H1 (cell line): Measurements from ENCODE around the gene HGFAC. TPM values are rescaled to one million over a fixed set of nuclear protein-coding genes. Genes with fewer than 3 reads are reported as not detected.
A peak's percentile ranks its signal among the peaks of the same experiment; 100 is the strongest.

Experiments
- CTCF ChIA-PET: fragments of 300-600 bp; sonication (Branson Sonifier 250); formaldehyde crosslinking; loops from one replicate; lab custom pipeline; 2021; ENCODE audit not compliant: partially characterized antibody; lab: Charles Lee
- POLR2A ChIA-PET: fragments of 300-600 bp; sonication (Branson Sonifier 250); formaldehyde crosslinking; loops from one replicate; lab custom pipeline; 2021; ENCODE audit warnings: inconsistent platforms; ENCODE audit not compliant: partially characterized antibody; lab: Charles Lee
- DNase-seq, 2 experiments: peaks; one replicate each; pipeline versions ENCODE4 v3.0.0 to v3.0.0-alpha.2; 2010 to 2022; ENCODE audit warnings: low spot score in 2 of 2, low read depth in 1 of 2, mixed read lengths in 1 of 2
- FAIRE-seq: peaks from 2 replicates; lab custom pipeline; 2011; peaks lifted over from hg19 to GRCh38; lab: Jason Lieb, UNC
- H2AFZ ChIP-seq: 2 replicates; pipeline ENCODE4 v1.8.1; 2012; ENCODE audit warnings: low read length, inconsistent platforms
- H2AK5ac ChIP-seq: 2 replicates; pipeline ENCODE4 v1.6.1; 2013; ENCODE audit warnings: low read depth, low read length
- H2BK120ac ChIP-seq: replicated peaks from 2 replicates; pipeline ENCODE3; 2013; ENCODE audit warnings: low read depth, low read length, inconsistent platforms
- H2BK12ac ChIP-seq: 2 replicates; pipeline ENCODE4 v1.6.1; 2013; ENCODE audit warnings: low read depth, low read length
- H2BK15ac ChIP-seq: 2 replicates; pipeline ENCODE4 v1.6.1; 2013; ENCODE audit warnings: low read length
- H2BK20ac ChIP-seq: 2 replicates; pipeline ENCODE4 v1.6.1; 2013; ENCODE audit warnings: low read length
- H2BK5ac ChIP-seq: 2 replicates; pipeline ENCODE4 v1.6.1; 2013; ENCODE audit warnings: low read depth, low read length
- H3K14ac ChIP-seq: 2 replicates; pipeline ENCODE4 v1.6.1; 2013; ENCODE audit warnings: inconsistent platforms; ENCODE audit not compliant: insufficient read length
- H3K18ac ChIP-seq: 2 replicates; pipeline ENCODE4 v1.6.1; 2013; ENCODE audit warnings: low read length; ENCODE audit errors: extremely low read depth
- H3K23ac ChIP-seq: 2 replicates; pipeline ENCODE4 v1.6.1; 2013; ENCODE audit warnings: inconsistent platforms; ENCODE audit not compliant: insufficient read length
- H3K23me2 ChIP-seq: 2 replicates; pipeline ENCODE4 v1.6.1; 2013; ENCODE audit warnings: low read depth, low read length
- H3K27ac ChIP-seq: 2 replicates; pipeline ENCODE4 v1.6.1; 2011; ENCODE audit warnings: low read depth, low read length, inconsistent platforms
- H3K27me3 ChIP-seq, 4 experiments: replicated peaks in 1 of 4; 1 replicate in 1 of 4; 2 replicates in 3 of 4; pipeline versions ENCODE4 v1.6.1 to v1.8.1; 2011 to 2013; ENCODE audit warnings: low read length in 3 of 4, mild to moderate bottlenecking in 3 of 4, inconsistent platforms in 2 of 4, mixed read lengths in 2 of 4, moderate library complexity in 1 of 4; ENCODE audit not compliant: control insufficient read depth in 3 of 4, insufficient read depth in 3 of 4; ENCODE audit errors: extremely low read depth in 1 of 4
- H3K36me3 ChIP-seq, 4 experiments: 2 replicates each; pipeline versions ENCODE4 v1.6.1 to v1.8.1; 2011 to 2013; ENCODE audit warnings: mild to moderate bottlenecking in 4 of 4, low read length in 3 of 4, moderate library complexity in 2 of 4, control low read depth in 1 of 4, inconsistent platforms in 1 of 4; ENCODE audit not compliant: insufficient read depth in 4 of 4, control insufficient read depth in 2 of 4
- H3K4ac ChIP-seq: replicated peaks from 2 replicates; pipeline ENCODE3; 2013; ENCODE audit warnings: low read length, low read depth, mixed read lengths, inconsistent platforms; ENCODE audit not compliant: insufficient read length
- H3K4me1 ChIP-seq, 4 experiments: replicated peaks in 1 of 4; 1 replicate in 1 of 4; 2 replicates in 3 of 4; pipeline versions ENCODE4 v1.6.1 to v1.8.1; 2011 to 2013; ENCODE audit warnings: low read length in 3 of 4, inconsistent platforms in 2 of 4, mixed read lengths in 1 of 4; ENCODE audit not compliant: insufficient read depth in 4 of 4, control insufficient read depth in 3 of 4
- H3K4me2 ChIP-seq, 2 experiments: 2 replicates each; pipeline versions ENCODE4 v1.6.1 to v1.8.1; 2011 to 2013; ENCODE audit warnings: low read depth in 2 of 2, low read length in 2 of 2, control low read depth in 1 of 2, inconsistent platforms in 1 of 2, mild to moderate bottlenecking in 1 of 2; ENCODE audit not compliant: insufficient read depth in 1 of 2
- H3K4me3 ChIP-seq, 4 experiments: fragments of 200-600, 300-600 bp in 1 of 4; sonication (generic), shearing (Covaris generic), sonication (Bioruptor Twin) in 1 of 4; 2 replicates each; pipeline versions ENCODE4 v1.5.1 to v1.8.1; 2011 to 2016; ENCODE audit warnings: low read length in 4 of 4, low read depth in 3 of 4, control low read depth in 2 of 4, inconsistent platforms in 2 of 4, mild to moderate bottlenecking in 2 of 4, mixed read lengths in 1 of 4, moderate library complexity in 1 of 4; ENCODE audit not compliant: insufficient read depth in 2 of 4; ENCODE audit errors: extremely low read depth in 1 of 4
- H3K56ac ChIP-seq: replicated peaks from 2 replicates; pipeline ENCODE3; 2013; ENCODE audit warnings: low read depth, mild to moderate bottlenecking, mixed read lengths, low read length, inconsistent platforms; ENCODE audit not compliant: insufficient read length
- H3K79me1 ChIP-seq: 2 replicates; pipeline ENCODE4 v1.6.1; 2013; ENCODE audit warnings: low read depth, low read length, control low read depth
- H3K79me2 ChIP-seq, 2 experiments: 2 replicates each; pipeline versions ENCODE4 v1.6.1 to v1.8.1; 2012 to 2013; ENCODE audit warnings: low read length in 2 of 2, mild to moderate bottlenecking in 2 of 2, inconsistent platforms in 1 of 2; ENCODE audit not compliant: insufficient read depth in 2 of 2, control insufficient read depth in 1 of 2
- H3K9ac ChIP-seq, 4 experiments: replicated peaks in 1 of 4; 1 replicate in 1 of 4; 2 replicates in 3 of 4; pipeline versions ENCODE4 v1.6.1 to v1.8.1; 2011 to 2013; ENCODE audit warnings: low read depth in 3 of 4, low read length in 3 of 4, control low read depth in 2 of 4, mild to moderate bottlenecking in 2 of 4, moderate library complexity in 2 of 4, inconsistent platforms in 1 of 4; ENCODE audit errors: extremely low read depth in 1 of 4
- H3K9me3 ChIP-seq, 2 experiments: 2 replicates each; pipeline versions ENCODE4 v1.6.1 to v1.8.1; 2012 to 2013; ENCODE audit warnings: mild to moderate bottlenecking in 2 of 2, moderate library complexity in 2 of 2, control low read depth in 1 of 2, inconsistent platforms in 1 of 2, low read depth in 1 of 2, low read length in 1 of 2, mixed read lengths in 1 of 2; ENCODE audit not compliant: insufficient read depth in 2 of 2
- H4K20me1 ChIP-seq, 2 experiments: replicated peaks in 1 of 2; 2 replicates each; pipeline versions ENCODE3 to v1.8.1; 2011 to 2013; ENCODE audit warnings: inconsistent platforms in 2 of 2, low read length in 2 of 2, mild to moderate bottlenecking in 1 of 2; ENCODE audit not compliant: insufficient read depth in 2 of 2, control insufficient read depth in 1 of 2
- H4K5ac ChIP-seq: 2 replicates; pipeline ENCODE4 v1.6.1; 2013; ENCODE audit warnings: low read length, low read depth, mixed read lengths, inconsistent platforms; ENCODE audit not compliant: insufficient read length
- H4K8ac ChIP-seq: 2 replicates; pipeline ENCODE4 v1.8.0; 2013; ENCODE audit warnings: mild to moderate bottlenecking, moderate library complexity, low read length, inconsistent platforms; ENCODE audit not compliant: insufficient read depth; ENCODE audit errors: extremely low read depth
- H4K91ac ChIP-seq: replicated peaks from 2 replicates; pipeline ENCODE3; 2013; ENCODE audit warnings: low read length, mixed read lengths, inconsistent platforms; ENCODE audit not compliant: insufficient read length
- ATF3 ChIP-seq: IDR thresholded peaks from 2 replicates; pipeline ENCODE4 v1.6.1; 2011; ENCODE audit warnings: low read depth, mild to moderate bottlenecking, low read length; ENCODE audit not compliant: insufficient read depth
- BRCA1 ChIP-seq: IDR thresholded peaks from 2 replicates; pipeline ENCODE4 v1.6.1; 2012; ENCODE audit warnings: low read depth, low read length, improper control_type of control experiment
- EGR1 ChIP-seq: IDR thresholded peaks from 2 replicates; pipeline ENCODE4 v1.6.1; 2011; ENCODE audit warnings: low read depth, low read length, borderline replicate concordance
- PHF8 ChIP-seq: fragments of 200-600 bp; sonication (generic); conservative IDR thresholded peaks from 2 replicates; pipeline ENCODE4 v1.7.1; 2012; ENCODE audit warnings: low read depth, mild to moderate bottlenecking, inconsistent platforms, low read length, moderate library complexity
- RNF2 ChIP-seq: fragments of 200-900, 300-1000 bp; sonication (generic); IDR thresholded peaks from 2 replicates; pipeline ENCODE4 v1.7.1; 2016; ENCODE audit warnings: borderline replicate concordance, low read depth, mild to moderate bottlenecking, antibody characterized with exemption, low read length; ENCODE audit not compliant: poor library complexity, severe bottlenecking; ENCODE audit errors: missing control alignments
- SAP30 ChIP-seq: fragments of 300-600 bp; sonication (generic); IDR thresholded peaks from 2 replicates; pipeline ENCODE4 v1.7.1; 2012; ENCODE audit warnings: low read length, moderate library complexity, mild to moderate bottlenecking, inconsistent platforms; ENCODE audit not compliant: insufficient read depth, insufficient replicate concordance
- SRF ChIP-seq: IDR thresholded peaks from 2 replicates; pipeline ENCODE4 v1.6.1; 2011; ENCODE audit warnings: mild to moderate bottlenecking, low read depth, low read length, moderate library complexity
- TBP ChIP-seq: IDR thresholded peaks from 2 replicates; pipeline ENCODE4 v1.6.1; 2011; ENCODE audit warnings: low read depth, low read length, improper control_type of control experiment
- WGBS, 2 experiments: shearing (Covaris generic) in 1 of 2; methylation state at CpG; one replicate each; pipeline versions ENCODE4 v1.1.6 to v1.1.7; 2013 to 2015; ENCODE audit warnings: low lambda C conversion rate in 2 of 2, mixed read lengths in 2 of 2, inconsistent platforms in 1 of 2, low coverage in 1 of 2, missing lambda C conversion rate in 1 of 2; ENCODE audit not compliant: insufficient replicate concordance in 2 of 2, insufficient coverage in 1 of 2, insufficient read length in 1 of 2; ENCODE audit errors: extremely low coverage in 1 of 2, missing lambda C conversion rate in 1 of 2; 5-methylcytosine and 5-hydroxymethylcytosine counted together
- polyA plus RNA-seq, 7 experiments: library from polyadenylated mRNA; depleted of rRNA in 3 of 7; stranded (reverse) in 5 of 7; unstranded in 2 of 7; fragments of >200 nt in 5 of 7; fragments of 200-250 nt in 2 of 7; gene quantifications; 1 replicate in 5 of 7; 2 replicates in 1 of 7; 4 replicates in 1 of 7; pipeline versions ENCODE4 v1.2.1 to v1.2.3, GENCODE V29; 2011 to 2013; ENCODE audit warnings: missing spikeins in 2 of 7, mixed read lengths in 2 of 7
- total RNA-seq: library from RNA; stranded (reverse); fragmentation: NEBNext Ultra II Directional; extraction: Animal tissue kit (Norgen Biotek cat#: 25700); gene quantifications from 2 replicates; pipeline ENCODE4 v1.2.1, GENCODE V29; 2021
- TF ChIP-seq, protein P1 (sequence below): IDR thresholded peaks from 2 replicates; pipeline ENCODE4 v1.6.1; 2012; ENCODE audit warnings: inconsistent platforms
- TF ChIP-seq, protein P2 (sequence below): IDR thresholded peaks from 2 replicates; pipeline ENCODE4 v1.6.1; 2012; ENCODE audit warnings: low read length, inconsistent platforms

Gene HGFAC
- total and polyA plus RNA-seq, 2 of the 8 experiments (the other 6 are each of a cell fraction or from before 2014, with no cell fraction given), result 0.14 to 0.15 TPM

DNA sequence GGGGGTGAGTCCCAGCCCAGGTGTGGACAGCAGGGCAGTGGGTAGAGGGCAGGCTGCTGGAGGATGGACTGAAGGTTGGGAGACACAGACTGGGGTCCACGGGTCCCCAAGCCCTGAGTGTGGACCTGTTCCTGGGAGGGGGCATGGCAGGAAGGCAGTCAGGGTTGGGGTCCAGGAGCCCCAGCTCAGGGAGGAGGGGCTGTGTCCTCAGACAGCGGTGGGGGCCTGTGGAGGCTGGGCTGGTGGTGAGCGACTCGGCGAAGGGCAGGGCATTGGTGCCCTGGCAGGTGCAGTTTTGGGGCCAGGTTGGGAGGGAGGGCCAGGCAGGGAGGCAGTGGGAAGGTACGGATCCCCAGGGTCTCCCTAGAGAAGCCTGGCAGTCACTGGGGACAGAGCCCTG, 55.3 kb downstream of the HGFAC start:
- no peak overlapping the region for H3K23ac ChIP-seq
- no peak overlapping the region for H2AK5ac ChIP-seq
- H3K79me2 ChIP-seq, result no peaks in the 10 kb centered on the region
- H3K14ac ChIP-seq, result no peak overlapping the region
- FAIRE-seq, result no peak
- WGBS, 2 experiments, result 79% methylated on average over 6 of the region's 6 CpGs; no CpG with 5 or more reads in 1 of the 2 experiments
- H4K91ac ChIP-seq, result no peak overlapping the region
- no peaks in the 10 kb centered on the region for H3K9me3 ChIP-seq
- POLR2A ChIA-PET, result interaction anchor here (1.2 kb wide), 1 partner anchor 16 kb away, joined by 3 read pairs; no protein-coding TSS in a partner anchor
- no peaks in the 10 kb centered on the region for H3K36me3 ChIP-seq
- H3K27ac ChIP-seq, result no peak overlapping the region
- H4K5ac ChIP-seq, result no peak overlapping the region
- no peak for DNase-seq
- H3K9ac ChIP-seq, result no peak overlapping the region
- H3K27me3 ChIP-seq, result peaks cover 31 to 63% (median 51%) of the 10 kb centered on the region in 4 experiments
- peaks cover 0 to 17% (median 8%) of the 10 kb centered on the region in 4 experiments; a peak in 5 of 7 replicates for H3K4me1 ChIP-seq
- no peak overlapping the region for H2BK120ac ChIP-seq
- H3K4ac ChIP-seq, result no peak overlapping the region
- no peak overlapping the region for H3K56ac ChIP-seq
- CTCF ChIA-PET, result interaction anchor here (0.6 kb wide), 1 partner anchor 141 kb away, joined by 4 read pairs; no protein-coding TSS in a partner anchor
- H4K20me1 ChIP-seq, result peaks cover 21 to 43% of the 10 kb centered on the region in 2 experiments
- H3K18ac ChIP-seq, result 0 out of 2 replicates have a peak overlapping the region, but pooled peaks have one; percentile 19
- no peak overlapping the region for H2BK5ac ChIP-seq
- H3K4me2 ChIP-seq, result no peak overlapping the region
- no peak overlapping the region for H3K4me3 ChIP-seq
- no peak overlapping the region for H4K8ac ChIP-seq
- no peak overlapping the region for H2AFZ ChIP-seq
- H2BK12ac ChIP-seq, result no peak overlapping the region
- H2BK20ac ChIP-seq, result no peak overlapping the region
- no peaks in the 10 kb centered on the region; the same call in none of the 2 replicates for H3K79me1 ChIP-seq
- H3K23me2 ChIP-seq, result no peaks in the 10 kb centered on the region
- no peak overlapping the region for H2BK15ac ChIP-seq
- TF ChIP-seq RNF2 (no peak), ATF3 (no peak), SAP30 (no peak), BRCA1 (no peak), SRF (no peak), TBP (no peak), PHF8 (no peak), EGR1 (no peak)
- TF ChIP-seq, protein P1, sequence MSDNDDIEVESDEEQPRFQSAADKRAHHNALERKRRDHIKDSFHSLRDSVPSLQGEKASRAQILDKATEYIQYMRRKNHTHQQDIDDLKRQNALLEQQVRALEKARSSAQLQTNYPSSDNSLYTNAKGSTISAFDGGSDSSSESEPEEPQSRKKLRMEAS, result no peak
- TF ChIP-seq, protein P2, sequence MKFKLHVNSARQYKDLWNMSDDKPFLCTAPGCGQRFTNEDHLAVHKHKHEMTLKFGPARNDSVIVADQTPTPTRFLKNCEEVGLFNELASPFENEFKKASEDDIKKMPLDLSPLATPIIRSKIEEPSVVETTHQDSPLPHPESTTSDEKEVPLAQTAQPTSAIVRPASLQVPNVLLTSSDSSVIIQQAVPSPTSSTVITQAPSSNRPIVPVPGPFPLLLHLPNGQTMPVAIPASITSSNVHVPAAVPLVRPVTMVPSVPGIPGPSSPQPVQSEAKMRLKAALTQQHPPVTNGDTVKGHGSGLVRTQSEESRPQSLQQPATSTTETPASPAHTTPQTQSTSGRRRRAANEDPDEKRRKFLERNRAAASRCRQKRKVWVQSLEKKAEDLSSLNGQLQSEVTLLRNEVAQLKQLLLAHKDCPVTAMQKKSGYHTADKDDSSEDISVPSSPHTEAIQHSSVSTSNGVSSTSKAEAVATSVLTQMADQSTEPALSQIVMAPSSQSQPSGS, result no peak
